Right lobe of liver (tissue), 6 donors: Measurements from ENCODE around the gene GRIA1. TPM values are rescaled to one million over a fixed set of nuclear protein-coding genes. Genes with fewer than 3 reads are reported as not detected.

Experiments
- ATAC-seq, 4 donors: fragments of 200-7000 bp; cut with Tn5 transposase; one replicate each; pipeline ENCODE4 v1.9.1; 2020; ENCODE audit warnings: mild to moderate bottlenecking in 4 of 4, moderate library complexity in 4 of 4
- DNase-seq, 3 donors: peaks; one replicate each; pipeline ENCODE4 v3.0.0-alpha.2; 2020
- H3K27ac ChIP-seq, 3 donors: fragments of 200-600 bp; one replicate each; pipeline ENCODE4 v1.8.0; 2022
- H3K27me3 ChIP-seq, 2 donors: fragments of 200-600 bp; one replicate each; pipeline ENCODE4 v1.8.0; 2022
- H3K36me3 ChIP-seq, 4 donors: fragments of 200-600 bp; sonication (generic) in 1 of 4; one replicate each; pipeline versions ENCODE4 v1.5.1 to v1.8.0; 2017 to 2022; ENCODE audit warnings: control low read depth in 1 of 4
- H3K4me1 ChIP-seq, 4 donors: fragments of 200-600 bp; sonication (generic) in 1 of 4; one replicate each; pipeline versions ENCODE4 v1.5.1 to v1.8.0; 2017 to 2022; ENCODE audit warnings: control low read depth in 1 of 4
- H3K4me3 ChIP-seq, 3 donors: fragments of 200-600 bp; one replicate each; pipeline ENCODE4 v1.8.0; 2022
- H3K9me3 ChIP-seq, 4 donors: fragments of 200-600 bp; sonication (generic) in 1 of 4; one replicate each; pipeline versions ENCODE4 v1.5.1 to v1.8.0; 2017 to 2022; ENCODE audit warnings: control low read depth in 1 of 4
- POLR2A ChIP-seq: fragments of 450-650 bp; IDR thresholded peaks from one replicate; pipeline ENCODE4 v1.6.1; 2017; ENCODE audit warnings: antibody characterized with exemption, mild to moderate bottlenecking
- WGBS: methylation state at CpG from one replicate; pipeline ENCODE4 v1.1.6; 2018; ENCODE audit warnings: low coverage, low lambda C conversion rate; ENCODE audit not compliant: insufficient coverage; ENCODE audit errors: missing lambda C conversion rate; 5-methylcytosine and 5-hydroxymethylcytosine counted together
- intact Hi-C, 2 donors: fragments of 100-400 bp; cut with DNase I; formaldehyde crosslinking; loops; one replicate each; pipeline versions ENCODE4 v1.11.2 to v1.14.1; 2022
- total RNA-seq, 6 experiments: library from RNA; depleted of rRNA in 2 of 6; stranded (reverse); fragments of >200 nt in 2 of 6; fragmentation: NEBNext Ultra II Directional in 3 of 6; extraction: Animal tissue kit (Norgen Biotek cat#: 25700) in 3 of 6; gene quantifications; one replicate each; pipeline versions ENCODE4 v1.1.0 to v1.2.4, GENCODE V29; 2016 to 2023
- TF ChIP-seq, protein P1 (sequence below), 4 donors: fragments of 200-600 bp in 3 of 4; fragments of 450-650 bp in 1 of 4; IDR thresholded peaks; one replicate each; pipeline versions ENCODE4 v1.5.1 to v1.8.0; 2016 to 2022; ENCODE audit warnings: antibody characterized with exemption in 4 of 4, mild to moderate bottlenecking in 2 of 4
- donor health status: DM: no; HTN: yes; CAD: no.
- donor health status: DM: no; HTN: no; CAD: no.
- donor health status: DM: no; HTN: no; CAD: no.
- donor health status: DM: no; HTN: yes; CAD: no.
- donor health status: DM: no; HTN: yes; CAD: no.

Gene GRIA1
- total RNA-seq, 6 experiments from 2014 or later, result not detected

DNA sequence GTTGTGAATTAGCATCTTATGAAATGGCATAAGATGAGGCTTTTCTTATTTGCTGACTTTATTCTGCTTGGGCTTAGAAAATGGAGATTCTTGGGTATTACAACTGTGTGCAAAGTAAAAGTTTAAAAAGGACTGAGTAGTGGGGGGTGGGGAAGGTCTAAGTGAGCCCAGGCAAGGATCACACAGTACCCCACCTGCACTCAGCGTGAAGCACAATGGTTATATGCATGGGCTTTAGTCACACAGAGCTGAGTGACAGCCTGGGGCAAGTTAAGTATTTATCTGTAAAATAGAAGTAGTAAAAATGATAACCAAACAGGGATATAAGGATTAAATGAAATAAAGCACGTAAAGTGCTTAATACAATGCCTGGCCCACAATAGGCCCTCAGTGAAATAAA, 300.9 kb downstream of the GRIA1 start:
- DNase-seq, result no peak
- TF ChIP-seq, protein P1, sequence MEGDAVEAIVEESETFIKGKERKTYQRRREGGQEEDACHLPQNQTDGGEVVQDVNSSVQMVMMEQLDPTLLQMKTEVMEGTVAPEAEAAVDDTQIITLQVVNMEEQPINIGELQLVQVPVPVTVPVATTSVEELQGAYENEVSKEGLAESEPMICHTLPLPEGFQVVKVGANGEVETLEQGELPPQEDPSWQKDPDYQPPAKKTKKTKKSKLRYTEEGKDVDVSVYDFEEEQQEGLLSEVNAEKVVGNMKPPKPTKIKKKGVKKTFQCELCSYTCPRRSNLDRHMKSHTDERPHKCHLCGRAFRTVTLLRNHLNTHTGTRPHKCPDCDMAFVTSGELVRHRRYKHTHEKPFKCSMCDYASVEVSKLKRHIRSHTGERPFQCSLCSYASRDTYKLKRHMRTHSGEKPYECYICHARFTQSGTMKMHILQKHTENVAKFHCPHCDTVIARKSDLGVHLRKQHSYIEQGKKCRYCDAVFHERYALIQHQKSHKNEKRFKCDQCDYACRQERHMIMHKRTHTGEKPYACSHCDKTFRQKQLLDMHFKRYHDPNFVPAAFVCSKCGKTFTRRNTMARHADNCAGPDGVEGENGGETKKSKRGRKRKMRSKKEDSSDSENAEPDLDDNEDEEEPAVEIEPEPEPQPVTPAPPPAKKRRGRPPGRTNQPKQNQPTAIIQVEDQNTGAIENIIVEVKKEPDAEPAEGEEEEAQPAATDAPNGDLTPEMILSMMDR (IDR thresholded peaks at IDR 0.05), result no peak
- no peak for TF ChIP-seq POLR2A
- intact Hi-C loops, result no loop called here
- ATAC-seq, result no peak
- Histone ChIP-seq H3K4me1 (no peaks in the 10 kb centered on the region), H3K9me3 (peaks cover 0 to 3% (median 0%) of the 10 kb centered on the region in 4 donors), H3K4me3 (no peak overlapping the region), H3K36me3 (no peaks in the 10 kb centered on the region), H3K27me3 (no peaks in the 10 kb centered on the region), H3K27ac (no peak overlapping the region)
- WGBS, result 88% methylated on average over 2 of the region's 2 CpGs

DNA sequence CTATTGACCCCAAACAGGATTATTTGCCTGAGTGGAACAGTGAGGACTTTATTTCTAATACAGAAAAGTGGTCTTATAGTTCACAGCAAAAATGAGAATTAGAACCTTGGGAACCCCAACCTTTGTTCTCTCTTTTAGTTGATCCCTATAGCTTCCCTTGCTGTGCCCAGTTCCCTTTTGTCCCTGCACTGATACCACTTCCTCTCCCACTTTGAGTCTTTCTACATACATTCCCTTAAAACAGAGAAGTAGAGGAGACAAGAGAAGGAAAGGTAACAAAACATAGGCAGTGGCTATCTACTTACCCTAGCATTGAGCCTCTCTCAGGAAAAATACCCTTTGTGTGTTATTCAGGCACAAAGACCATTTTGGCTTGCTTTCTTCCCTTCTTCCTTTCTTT, 301.8 kb downstream of the GRIA1 start:
- DNase-seq (no peak), ATAC-seq (peak in 2 of 4 donors; percentile 14 to 17)
- Histone ChIP-seq H3K4me3 (no peak overlapping the region), H3K27ac (no peak overlapping the region), H3K9me3 (peaks cover 0 to 3% (median 0%) of the 10 kb centered on the region in 4 donors), H3K36me3 (no peaks in the 10 kb centered on the region), H3K27me3 (no peaks in the 10 kb centered on the region), H3K4me1 (no peaks in the 10 kb centered on the region)
- TF ChIP-seq POLR2A, result no peak
- TF ChIP-seq, protein P1 (IDR thresholded peaks at IDR 0.05), result no peak
- intact Hi-C loops, result no loop called here

DNA sequence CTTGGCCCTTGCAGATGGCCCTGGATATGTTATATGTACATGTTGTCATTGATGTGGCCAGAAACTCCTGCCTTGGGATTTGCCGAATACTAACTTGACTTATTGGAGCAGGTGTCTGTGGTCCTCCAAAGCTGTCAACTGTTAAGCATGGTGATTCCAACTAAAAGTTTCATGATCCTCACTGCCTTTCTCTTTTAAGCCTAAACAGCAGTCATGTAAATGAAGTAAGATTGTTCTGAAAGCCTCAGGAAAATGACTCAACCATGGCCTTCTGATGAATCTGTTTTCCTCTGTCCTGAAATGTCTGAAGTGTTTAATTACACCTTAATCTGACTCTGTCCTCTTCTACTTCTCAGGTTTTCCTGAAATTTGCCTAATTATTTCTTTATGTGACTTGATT, 303.2 kb downstream of the GRIA1 start:
- intact Hi-C loops, result no loop called here
- Histone ChIP-seq H3K4me3 (no peak overlapping the region), H3K36me3 (no peaks in the 10 kb centered on the region), H3K9me3 (peaks cover 0 to 3% (median 0%) of the 10 kb centered on the region in 4 donors), H3K27me3 (no peaks in the 10 kb centered on the region), H3K27ac (no peak overlapping the region), H3K4me1 (no peaks in the 10 kb centered on the region)
- TF ChIP-seq, protein P1 (IDR thresholded peaks at IDR 0.05), result no peak
- no peak for TF ChIP-seq POLR2A
- no CpG with 5 or more reads among the region's 1 CpG for WGBS
- DNase-seq, result no peak
- no peak for ATAC-seq

DNA sequence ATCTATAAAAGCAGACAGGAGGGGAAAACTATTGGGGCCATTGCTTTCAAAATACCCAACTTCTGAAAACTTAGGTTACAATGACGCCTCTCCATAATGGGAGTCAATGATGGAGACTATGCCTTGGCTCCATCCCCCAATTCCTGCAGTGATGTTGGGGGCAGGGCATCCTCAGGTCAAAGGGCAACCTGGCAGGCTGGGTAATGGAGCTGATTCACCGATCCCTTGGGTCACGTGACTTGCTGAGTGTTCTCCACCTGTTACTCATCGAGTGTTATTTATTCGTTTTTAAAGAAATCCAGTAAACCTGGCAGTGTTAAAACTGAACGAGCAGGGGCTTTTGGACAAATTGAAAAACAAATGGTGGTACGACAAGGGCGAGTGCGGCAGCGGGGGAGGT, 303.9 kb downstream of the GRIA1 start:
- Histone ChIP-seq H3K4me3 (no peak overlapping the region), H3K27ac (no peak overlapping the region), H3K36me3 (no peaks in the 10 kb centered on the region), H3K27me3 (no peaks in the 10 kb centered on the region), H3K4me1 (no peaks in the 10 kb centered on the region), H3K9me3 (peaks cover 0 to 3% (median 0%) of the 10 kb centered on the region in 4 donors)
- intact Hi-C loops, result no loop called here
- no peak for ATAC-seq
- 78% methylated on average over 10 of the region's 10 CpGs for WGBS
- DNase-seq, result no peak
- TF ChIP-seq POLR2A, result no peak
- TF ChIP-seq, protein P1 (IDR thresholded peaks at IDR 0.05), result no peak

DNA sequence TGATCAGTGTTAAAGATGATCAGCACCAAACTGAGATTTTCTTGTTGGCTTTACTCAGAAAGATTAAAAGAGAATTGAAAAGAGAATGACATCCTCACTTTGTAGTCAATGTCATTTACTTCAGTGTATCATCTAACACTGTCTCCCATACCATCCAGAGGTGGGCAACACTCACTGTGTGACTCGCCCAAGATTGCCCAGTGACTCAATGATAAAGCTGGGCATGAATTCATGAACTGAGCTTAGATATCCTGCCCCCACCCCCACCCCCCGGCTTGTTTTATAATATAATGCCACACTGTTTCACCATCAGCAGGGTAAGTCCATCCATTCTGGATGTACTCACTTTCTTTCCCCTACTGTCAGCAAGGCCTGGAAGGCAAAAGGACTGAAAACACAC, 306.1 kb downstream of the GRIA1 start:
- intact Hi-C loops, result no loop called here
- WGBS, result 55% methylated on average over 2 of the region's 2 CpGs

More for the DNA sequence above, 306.1 kb downstream of the GRIA1 start:
- no peak overlapping the region for H3K4me3 ChIP-seq
- H3K27me3 ChIP-seq, result no peaks in the 10 kb centered on the region
- H3K27ac ChIP-seq, result no peak overlapping the region
- DNase-seq (no peak), ATAC-seq (no peak)
- TF ChIP-seq, protein P1 (IDR thresholded peaks at IDR 0.05), result no peak
- TF ChIP-seq POLR2A, result no peak
- H3K9me3 ChIP-seq, result no peaks in the 10 kb centered on the region
- no peaks in the 10 kb centered on the region for H3K4me1 ChIP-seq
- H3K36me3 ChIP-seq, result no peaks in the 10 kb centered on the region
